Mesodermal cell (in vitro differentiated cells): ENCODE measurements around the gene BOD1L1.

ENCODE experiments used
- H3K27ac ChIP-seq: 2 replicates; pipeline ENCODE4 v1.7.0; 2013; ENCODE audit warnings: mild to moderate bottlenecking, low read depth, low read length, moderate library complexity; ENCODE audit not compliant: severe bottlenecking
- H3K36me3 ChIP-seq: 2 replicates; pipeline ENCODE4 v1.7.1; 2013; ENCODE audit warnings: mild to moderate bottlenecking, low read length, moderate library complexity; ENCODE audit not compliant: control insufficient read depth, insufficient read depth
- H3K4me1 ChIP-seq: one replicate; pipeline ENCODE4 v1.7.1; 2013; ENCODE audit warnings: mild to moderate bottlenecking, low read length; ENCODE audit not compliant: insufficient read depth, control insufficient read depth, poor library complexity, severe bottlenecking
- H3K4me3 ChIP-seq: 2 replicates; pipeline ENCODE4 v1.7.0; 2013; ENCODE audit warnings: low read length, control low read depth, mild to moderate bottlenecking; ENCODE audit not compliant: insufficient read depth, poor library complexity, severe bottlenecking; ENCODE audit errors: extremely low read depth
- H3K9me3 ChIP-seq: 2 replicates; pipeline ENCODE4 v1.7.1; 2013; ENCODE audit warnings: mild to moderate bottlenecking, low read length, moderate library complexity; ENCODE audit not compliant: control insufficient read depth
- WGBS, 2 experiments: methylation state at CpG; one replicate each; pipeline ENCODE4 v1.1.5; 2013; ENCODE audit warnings: missing lambda C conversion rate in 2 of 2; ENCODE audit not compliant: insufficient coverage in 2 of 2; 5-methylcytosine and 5-hydroxymethylcytosine counted together

Gene BOD1L1

DNA sequence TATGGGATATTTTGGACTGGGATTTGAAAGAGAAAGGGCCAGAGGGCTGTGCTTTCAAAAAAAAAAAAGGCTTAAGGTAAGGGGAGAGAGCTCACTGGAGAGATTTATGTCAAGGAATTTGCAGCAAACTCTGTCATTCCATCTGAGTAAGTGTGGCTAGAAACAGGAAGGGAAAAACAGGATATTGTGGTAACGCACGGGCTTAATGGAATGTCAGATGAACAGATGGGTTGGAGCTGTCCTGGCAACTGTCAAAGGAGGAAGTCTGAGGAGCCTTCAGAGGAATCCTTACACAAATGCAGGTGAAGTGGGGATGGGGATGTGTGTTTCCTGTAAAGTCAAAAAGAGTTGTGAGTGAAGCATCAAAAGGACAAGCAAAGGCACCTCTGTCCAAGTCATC lies 68.1 kb downstream of the BOD1L1 start:
- peaks cover 22% of the 10 kb centered on the region for H3K4me1 ChIP-seq
- WGBS, 2 experiments = 50 to 55% methylated on average over 2 of the region's 2 CpGs
- H3K27ac ChIP-seq = peak overlapping the region; percentile 87
- H3K4me3 ChIP-seq = no peak overlapping the region
- H3K36me3 ChIP-seq = no peaks in the 10 kb centered on the region
- no peaks in the 10 kb centered on the region for H3K9me3 ChIP-seq

DNA sequence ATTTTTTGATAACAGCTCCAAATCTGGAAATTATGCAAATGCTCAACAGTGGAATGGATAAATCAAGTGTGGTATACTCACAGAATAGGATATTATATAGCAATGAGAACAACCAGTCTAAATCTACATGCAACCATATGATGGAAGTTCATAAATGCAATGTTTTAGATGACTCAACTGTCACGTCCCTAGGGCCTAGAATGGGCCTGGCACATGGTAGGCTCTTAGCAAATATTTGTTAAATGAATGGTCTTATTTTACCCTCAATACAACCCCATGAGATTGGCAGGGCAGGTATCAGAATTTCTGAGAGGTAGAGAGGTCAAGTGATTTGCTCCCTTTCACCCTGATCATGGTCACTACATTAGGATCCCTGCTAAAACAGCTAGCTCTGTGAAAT lies 68.6 kb downstream of the BOD1L1 start:
- Histone ChIP-seq H3K4me1 (peaks cover 22% of the 10 kb centered on the region), H3K9me3 (no peaks in the 10 kb centered on the region), H3K4me3 (no peak overlapping the region), H3K27ac (peak overlapping the region; percentile 87), H3K36me3 (no peaks in the 10 kb centered on the region)
- no CpG with 5 or more reads among the region's 1 CpG for WGBS, 2 experiments

DNA sequence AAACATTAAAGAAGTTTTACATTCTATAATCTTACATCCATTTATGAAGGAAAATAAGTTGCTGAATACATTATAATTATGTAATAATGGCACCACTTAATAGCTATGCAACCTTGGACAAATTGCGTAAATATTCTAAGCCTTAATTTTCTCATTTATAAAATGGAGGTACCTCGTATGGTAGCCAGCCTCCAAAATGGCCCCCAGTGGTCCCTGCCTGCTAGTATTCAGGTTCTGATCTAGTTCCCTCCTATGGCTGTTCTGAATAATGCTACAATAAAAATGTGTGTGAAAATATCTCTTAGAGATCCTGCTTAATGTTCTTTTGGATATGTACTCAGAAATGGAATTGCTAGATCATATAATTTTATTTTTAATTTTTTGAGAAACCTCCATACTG lies 72.2 kb downstream of the BOD1L1 start:
- H3K9me3 ChIP-seq = peaks cover 12% of the 10 kb centered on the region
- 70 to 83% methylated on average over 1 to 2 of the region's 2 CpGs for WGBS, 2 experiments
- no peaks in the 10 kb centered on the region for H3K36me3 ChIP-seq
- H3K4me1 ChIP-seq = peaks cover 11% of the 10 kb centered on the region
- H3K27ac ChIP-seq = no peak overlapping the region
- no peak overlapping the region for H3K4me3 ChIP-seq

DNA sequence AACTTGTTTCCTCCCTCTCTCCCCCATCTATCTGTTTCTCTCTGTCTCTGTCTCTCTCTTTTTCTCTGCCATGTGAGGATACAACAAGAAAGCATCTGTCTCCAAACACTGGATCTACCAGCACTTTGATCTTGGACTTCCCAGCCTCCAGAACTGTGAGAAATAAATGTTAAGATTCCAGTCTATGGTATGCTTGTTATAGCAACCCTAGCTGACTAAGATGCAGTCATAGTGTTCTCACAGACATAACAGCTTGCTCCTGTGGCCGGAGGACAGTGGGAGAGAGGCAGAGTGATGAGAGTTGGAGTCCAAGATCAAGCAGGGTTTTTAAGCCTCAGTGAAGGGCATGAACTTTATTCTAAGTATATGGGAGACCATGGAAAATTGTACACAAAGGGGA lies 74.4 kb downstream of the BOD1L1 start:
- peaks cover 12% of the 10 kb centered on the region for H3K9me3 ChIP-seq
- H3K27ac ChIP-seq = no peak overlapping the region
- 73 to 79% methylated on average over 1 of the region's 1 CpG for WGBS, 2 experiments
- H3K4me1 ChIP-seq = peaks cover 2% of the 10 kb centered on the region
- H3K4me3 ChIP-seq = no peak overlapping the region
- H3K36me3 ChIP-seq = no peaks in the 10 kb centered on the region

DNA sequence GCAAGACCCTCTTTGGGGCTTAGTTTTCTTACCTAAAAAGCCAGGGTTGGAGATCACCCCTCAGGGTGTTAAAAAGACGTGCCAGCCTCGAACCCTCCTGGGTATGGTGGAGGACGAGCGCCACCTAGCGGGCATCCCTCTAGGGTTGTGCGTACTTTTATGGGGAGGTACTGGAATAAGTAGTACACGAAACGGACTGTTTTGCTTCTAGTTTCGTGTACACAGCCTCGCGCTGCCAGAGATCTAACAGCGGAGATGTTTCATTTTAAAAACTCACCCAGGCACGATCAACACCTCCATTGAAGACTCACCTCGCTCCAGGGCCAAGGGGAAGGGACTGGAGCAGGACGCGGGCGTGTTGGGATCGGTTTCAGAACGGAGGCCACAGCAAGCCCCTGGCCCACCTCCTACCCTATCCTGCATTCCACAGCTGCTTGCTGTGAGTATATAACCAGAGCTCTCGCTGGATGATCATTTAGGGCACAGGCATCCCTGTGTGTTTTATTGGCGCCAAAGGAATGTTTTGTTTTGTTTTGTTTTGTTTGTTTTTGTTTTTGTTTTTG lies 78.5 kb downstream of the BOD1L1 start:
- Histone ChIP-seq H3K27ac (no peak overlapping the region), H3K36me3 (no peaks in the 10 kb centered on the region), H3K4me3 (peak overlapping the region; percentile 31), H3K9me3 (peaks cover 12% of the 10 kb centered on the region), H3K4me1 (peaks cover 10% of the 10 kb centered on the region)
- WGBS, 2 experiments = 0 to 4% methylated on average over 8 to 16 of the region's 21 CpGs

DNA sequence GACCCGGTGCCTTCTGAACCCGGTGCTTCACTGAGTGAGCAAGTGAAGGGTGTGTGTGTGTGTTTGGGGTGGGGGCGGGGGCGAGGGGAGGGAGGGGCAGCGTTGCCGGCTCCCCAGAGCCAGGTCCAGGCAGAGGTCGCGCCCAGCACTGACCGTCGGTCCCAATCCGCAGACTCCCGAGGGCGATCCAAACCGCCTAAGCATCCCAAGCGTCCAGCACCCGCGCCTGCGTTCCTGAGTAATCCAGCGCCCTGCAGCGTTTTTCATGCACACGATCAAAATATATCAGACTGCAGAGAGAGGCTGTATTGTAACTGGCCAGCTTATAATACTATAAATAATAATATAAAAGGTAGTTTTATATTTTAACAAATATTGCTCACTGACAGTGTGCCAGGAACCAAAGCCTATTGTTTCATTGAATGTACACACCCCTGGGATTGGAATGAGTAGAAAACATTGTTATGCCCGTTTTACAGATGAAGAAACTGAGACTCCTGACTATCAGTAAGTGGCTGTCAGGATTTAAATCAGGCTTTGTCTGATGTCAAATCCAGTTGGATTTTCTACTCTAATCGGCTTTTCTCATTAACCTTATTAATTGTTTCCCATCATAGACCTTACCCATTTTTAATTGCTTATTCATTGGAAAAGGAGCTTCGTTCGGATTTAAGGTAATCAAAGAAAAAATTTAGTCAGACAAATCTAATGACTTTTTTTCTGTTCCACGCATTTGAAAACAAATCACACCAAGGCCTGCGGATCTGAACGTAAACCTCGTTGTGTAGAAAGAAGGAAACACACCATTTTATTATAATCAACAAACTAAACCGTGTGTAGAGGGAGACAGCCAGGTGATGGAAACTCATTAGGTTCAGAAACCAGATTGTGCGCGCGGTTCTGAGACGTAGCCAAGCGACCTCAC lies 79.2 kb downstream of the BOD1L1 start:
- Histone ChIP-seq H3K4me1 (peaks cover 10% of the 10 kb centered on the region), H3K4me3 (peak overlapping the region; percentile 67), H3K36me3 (no peaks in the 10 kb centered on the region), H3K9me3 (peaks cover 12% of the 10 kb centered on the region), H3K27ac (no peak overlapping the region)
- WGBS, 2 experiments = 6 to 13% methylated on average over 15 to 19 of the region's 35 CpGs

DNA sequence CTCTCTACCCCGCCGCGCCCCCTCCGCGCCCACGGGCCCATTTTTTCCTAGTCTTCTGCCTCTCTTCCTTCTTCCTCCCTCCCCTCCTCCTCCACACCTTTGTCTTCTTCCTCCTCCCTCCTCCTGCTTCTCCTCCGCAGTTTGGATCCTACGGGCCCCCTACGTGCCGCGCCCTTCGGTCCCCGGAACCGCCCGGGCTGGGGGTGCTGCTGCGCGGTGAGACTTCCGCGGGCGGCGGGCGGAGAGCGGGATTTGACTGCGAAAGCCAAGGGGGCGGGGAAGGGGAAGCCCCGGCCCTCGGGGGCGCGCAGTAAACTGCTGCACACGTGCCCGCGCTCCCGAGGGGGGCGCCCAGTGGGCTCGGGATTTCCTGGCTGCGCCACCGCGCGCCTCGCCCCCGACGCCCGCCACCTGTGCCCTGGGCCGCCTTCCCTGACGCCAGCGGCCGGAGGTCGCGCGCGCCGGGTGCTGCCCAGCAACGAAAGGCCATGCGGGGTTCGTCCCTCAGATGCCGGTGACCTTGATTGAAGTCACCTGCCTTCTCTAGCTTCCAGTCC lies 80.0 kb downstream of the BOD1L1 start:
- Histone ChIP-seq H3K4me3 (peak overlapping the region; percentile 67), H3K9me3 (peaks cover 12% of the 10 kb centered on the region), H3K27ac (no peak overlapping the region), H3K36me3 (no peaks in the 10 kb centered on the region), H3K4me1 (peaks cover 11% of the 10 kb centered on the region)
- WGBS, 2 experiments = 0% methylated on average over 36 to 38 of the region's 56 CpGs

DNA sequence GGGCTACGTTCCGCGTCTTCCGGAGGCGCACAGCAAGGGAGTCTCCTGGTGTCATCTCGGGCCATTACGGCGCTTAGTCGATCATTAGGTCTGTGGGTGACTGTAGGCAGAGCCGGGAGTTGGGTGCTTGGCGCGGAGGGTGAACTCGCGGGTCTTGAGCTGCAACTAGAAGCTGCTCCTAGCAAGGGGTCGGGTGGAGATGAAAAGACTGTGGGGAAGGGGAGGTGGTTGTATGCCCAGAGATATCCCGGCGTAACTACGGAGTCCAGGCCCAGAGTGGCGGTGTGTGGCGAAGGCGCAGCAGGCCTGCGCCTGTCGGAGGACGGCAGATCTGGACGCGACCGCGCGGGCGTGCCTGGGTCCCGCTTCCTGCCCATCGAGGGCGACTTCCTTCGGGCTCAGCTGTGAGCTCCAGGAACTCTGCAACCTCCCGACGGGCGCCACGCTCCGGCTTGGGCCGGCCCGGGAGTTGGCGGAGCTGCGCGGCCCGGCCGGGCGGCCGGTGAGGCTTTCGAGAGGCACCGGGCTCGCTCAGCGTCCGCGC lies 80.5 kb downstream of the BOD1L1 start:
- Histone ChIP-seq H3K9me3 (peaks cover 9% of the 10 kb centered on the region), H3K27ac (peak overlapping the region; percentile 23), H3K36me3 (no peaks in the 10 kb centered on the region), H3K4me3 (peak overlapping the region; percentile 67), H3K4me1 (peaks cover 17% of the 10 kb centered on the region)
- 1 to 2% methylated on average over 49 to 52 of the region's 54 CpGs for WGBS, 2 experiments

DNA sequence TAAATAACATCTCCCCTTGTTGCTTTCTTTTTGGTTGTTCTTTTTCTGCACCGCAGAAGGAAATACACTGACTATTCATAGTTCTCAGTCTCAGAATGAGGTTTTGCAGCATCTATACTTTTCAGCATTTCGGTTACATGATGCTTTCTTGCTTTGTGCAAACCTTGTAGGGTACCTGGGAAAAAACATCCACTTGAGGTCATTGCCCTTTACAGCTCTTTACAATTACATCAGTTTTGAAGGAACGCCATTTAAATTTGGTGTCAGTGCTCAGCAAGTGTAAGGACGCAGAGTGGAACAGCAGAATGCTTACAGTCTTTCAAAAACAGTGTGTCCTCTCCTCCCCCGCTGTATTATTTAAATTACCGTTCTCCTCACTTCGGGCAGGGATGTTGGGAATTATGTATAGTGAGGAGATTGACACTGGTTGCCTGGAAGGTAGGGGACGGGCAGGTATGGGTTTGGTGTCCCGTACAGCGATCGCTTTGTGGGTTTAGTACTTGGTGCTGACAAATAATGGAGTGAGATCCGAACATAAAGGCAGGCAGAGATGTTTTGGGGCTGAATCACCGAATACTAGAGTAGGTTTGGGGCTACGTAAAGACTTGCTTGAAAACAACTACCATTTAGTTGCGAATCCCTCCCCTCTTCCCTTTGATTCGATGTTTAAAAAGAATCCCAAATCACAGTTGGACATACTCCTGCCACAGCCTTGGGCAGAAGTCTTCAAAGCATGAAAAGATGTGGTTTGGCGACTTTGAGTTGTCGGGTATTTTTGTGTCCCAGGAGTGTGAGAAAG lies 81.2 kb downstream of the BOD1L1 start:
- Histone ChIP-seq H3K4me3 (peak overlapping the region; percentile 67), H3K36me3 (peaks cover 6% of the 10 kb centered on the region), H3K4me1 (peaks cover 23% of the 10 kb centered on the region), H3K27ac (peak overlapping the region; percentile 23), H3K9me3 (peaks cover 6% of the 10 kb centered on the region)
- WGBS, 2 experiments = 12 to 16% methylated on average over 9 to 11 of the region's 18 CpGs

DNA sequence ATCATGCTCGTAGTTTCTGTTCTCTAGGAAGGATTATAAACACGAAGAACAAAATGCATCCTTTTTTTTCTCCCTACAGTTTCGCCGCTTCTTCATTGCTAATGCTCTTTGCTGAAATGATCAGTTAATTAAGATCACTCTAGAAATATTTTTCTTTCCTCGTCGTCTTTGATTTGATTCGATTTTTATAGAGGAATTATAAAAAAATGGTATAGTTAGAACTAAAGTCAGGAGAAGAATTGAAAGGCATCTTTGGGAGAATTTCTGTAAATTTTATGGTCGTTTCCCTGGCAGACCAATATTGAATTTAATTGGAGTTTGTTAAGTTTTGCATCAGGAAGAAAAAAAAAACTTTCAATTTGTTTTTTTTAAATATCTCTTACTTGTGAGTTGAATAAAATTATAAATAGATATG lies 82.1 kb downstream of the BOD1L1 start:
- Histone ChIP-seq H3K9me3 (no peaks in the 10 kb centered on the region), H3K36me3 (peaks cover 16% of the 10 kb centered on the region), H3K4me1 (peaks cover 25% of the 10 kb centered on the region), H3K27ac (peak overlapping the region; percentile 91), H3K4me3 (peak overlapping the region; percentile 81)
- 0 to 5% methylated on average over 2 of the region's 8 CpGs for WGBS, 2 experiments
